Astrocyte of the hippocampus (primary cell): ENCODE data around the gene GATA3.
A peak's percentile ranks its signal among the peaks of the same experiment; 100 is the strongest.

Source experiments
- DNase-seq: peaks from one replicate; pipeline ENCODE4 v3.0.0; 2011; ENCODE audit warnings: low read depth, low spot score

The GATA3 gene

GRCh38 chr10:8037941-8038894 is 16.3 kb upstream of the GATA3 start:
- no peak for DNase-seq

- DNase-seq: no peak
These were observed 15.1 kb upstream of the GATA3 start for GRCh38 chr10:8039321-8039881.

GRCh38 chr10:8040651-8041050 is 13.8 kb upstream of the GATA3 start:
- DNase-seq: no peak

- DNase-seq: no peak
These were observed 13.1 kb upstream of the GATA3 start for GRCh38 chr10:8041284-8041991.

GRCh38 chr10:8041992-8042720 is 12.3 kb upstream of the GATA3 start:
- DNase-seq: no peak

GRCh38 chr10:8042721-8043568 is 11.5 kb upstream of the GATA3 start:
- DNase-seq: no peak

GRCh38 chr10:8043569-8044306 is 10.8 kb upstream of the GATA3 start:
- DNase-seq: no peak

GRCh38 chr10:8044331-8044907 is 10.1 kb upstream of the GATA3 start:
- DNase-seq: no peak

- DNase-seq: no peak
These were observed 9.4 kb upstream of the GATA3 start for GRCh38 chr10:8044908-8045725.

GRCh38 chr10:8045726-8046494 is 8.6 kb upstream of the GATA3 start:
- DNase-seq: no peak

- DNase-seq: no peak
These were observed 6.8 kb upstream of the GATA3 start for GRCh38 chr10:8047452-8048280.

GRCh38 chr10:8048281-8049008 is 6.0 kb upstream of the GATA3 start:
- no peak for DNase-seq

GRCh38 chr10:8049045-8049864 is 5.2 kb upstream of the GATA3 start:
- no peak for DNase-seq

GRCh38 chr10:8049865-8050555 is 4.5 kb upstream of the GATA3 start:
- no peak for DNase-seq

- DNase-seq: peak; percentile 61
These were observed 3.9 kb upstream of the GATA3 start for GRCh38 chr10:8050556-8051108.
